Nephron progenitor cell (in vitro differentiated cells): Measurements from ENCODE around the gene MLC1.

Source experiments
- DNase-seq: peaks from one replicate; pipeline ENCODE4 v3.0.0; 2021
- H3K27ac Mint-ChIP-seq: 2 replicates; pipeline ENCODE4 v1.8.0; 2021; ENCODE audit warnings: mild to moderate bottlenecking, moderate library complexity, mixed read lengths
- H3K27me3 Mint-ChIP-seq: 2 replicates; pipeline ENCODE4 v1.8.0; 2021; ENCODE audit warnings: mild to moderate bottlenecking, low read depth, mixed read lengths; ENCODE audit not compliant: poor library complexity
- H3K36me3 Mint-ChIP-seq: 2 replicates; pipeline ENCODE4 v1.8.0; 2021; ENCODE audit warnings: low read depth, mixed read lengths
- H3K4me1 Mint-ChIP-seq: 2 replicates; pipeline ENCODE4 v1.8.0; 2021; ENCODE audit warnings: mixed read lengths
- H3K4me3 Mint-ChIP-seq: 2 replicates; pipeline ENCODE4 v1.8.0; 2021; ENCODE audit warnings: mild to moderate bottlenecking, moderate library complexity, mixed read lengths
- H3K9me3 Mint-ChIP-seq: 2 replicates; pipeline ENCODE4 v1.8.0; 2021; ENCODE audit warnings: mild to moderate bottlenecking, moderate library complexity, mixed read lengths
- TF ChIP-seq, protein P1 (sequence below): fragments of 200-600 bp; sonication (generic); IDR thresholded peaks from 2 replicates; pipeline ENCODE4 v1.5.0; 2021; ENCODE audit warnings: antibody characterized with exemption

Gene MLC1

GRCh38 chr22:50046481-50047245 is 38.6 kb downstream of the MLC1 start:
- Mint-ChIP-seq H3K36me3 (peaks cover 9% of the 10 kb centered on the region), H3K4me1 (peaks cover 19% of the 10 kb centered on the region), H3K4me3 (no peak overlapping the region), H3K27ac (no peak overlapping the region), H3K9me3 (peaks cover 27% of the 10 kb centered on the region), H3K27me3 (peaks cover 25% of the 10 kb centered on the region)
- no peak for DNase-seq
- TF ChIP-seq, protein P1, sequence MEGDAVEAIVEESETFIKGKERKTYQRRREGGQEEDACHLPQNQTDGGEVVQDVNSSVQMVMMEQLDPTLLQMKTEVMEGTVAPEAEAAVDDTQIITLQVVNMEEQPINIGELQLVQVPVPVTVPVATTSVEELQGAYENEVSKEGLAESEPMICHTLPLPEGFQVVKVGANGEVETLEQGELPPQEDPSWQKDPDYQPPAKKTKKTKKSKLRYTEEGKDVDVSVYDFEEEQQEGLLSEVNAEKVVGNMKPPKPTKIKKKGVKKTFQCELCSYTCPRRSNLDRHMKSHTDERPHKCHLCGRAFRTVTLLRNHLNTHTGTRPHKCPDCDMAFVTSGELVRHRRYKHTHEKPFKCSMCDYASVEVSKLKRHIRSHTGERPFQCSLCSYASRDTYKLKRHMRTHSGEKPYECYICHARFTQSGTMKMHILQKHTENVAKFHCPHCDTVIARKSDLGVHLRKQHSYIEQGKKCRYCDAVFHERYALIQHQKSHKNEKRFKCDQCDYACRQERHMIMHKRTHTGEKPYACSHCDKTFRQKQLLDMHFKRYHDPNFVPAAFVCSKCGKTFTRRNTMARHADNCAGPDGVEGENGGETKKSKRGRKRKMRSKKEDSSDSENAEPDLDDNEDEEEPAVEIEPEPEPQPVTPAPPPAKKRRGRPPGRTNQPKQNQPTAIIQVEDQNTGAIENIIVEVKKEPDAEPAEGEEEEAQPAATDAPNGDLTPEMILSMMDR, result no peak

- Mint-ChIP-seq H3K27me3 (peaks cover 19% of the 10 kb centered on the region), H3K27ac (no peak overlapping the region), H3K9me3 (peaks cover 28% of the 10 kb centered on the region), H3K4me3 (no peak overlapping the region), H3K36me3 (peaks cover 9% of the 10 kb centered on the region), H3K4me1 (peaks cover 19% of the 10 kb centered on the region)
- TF ChIP-seq, protein P1, result no peak
- no peak for DNase-seq
Measured at GRCh38 chr22:50046019-50046415, 39.2 kb downstream of the MLC1 start.

DNA sequence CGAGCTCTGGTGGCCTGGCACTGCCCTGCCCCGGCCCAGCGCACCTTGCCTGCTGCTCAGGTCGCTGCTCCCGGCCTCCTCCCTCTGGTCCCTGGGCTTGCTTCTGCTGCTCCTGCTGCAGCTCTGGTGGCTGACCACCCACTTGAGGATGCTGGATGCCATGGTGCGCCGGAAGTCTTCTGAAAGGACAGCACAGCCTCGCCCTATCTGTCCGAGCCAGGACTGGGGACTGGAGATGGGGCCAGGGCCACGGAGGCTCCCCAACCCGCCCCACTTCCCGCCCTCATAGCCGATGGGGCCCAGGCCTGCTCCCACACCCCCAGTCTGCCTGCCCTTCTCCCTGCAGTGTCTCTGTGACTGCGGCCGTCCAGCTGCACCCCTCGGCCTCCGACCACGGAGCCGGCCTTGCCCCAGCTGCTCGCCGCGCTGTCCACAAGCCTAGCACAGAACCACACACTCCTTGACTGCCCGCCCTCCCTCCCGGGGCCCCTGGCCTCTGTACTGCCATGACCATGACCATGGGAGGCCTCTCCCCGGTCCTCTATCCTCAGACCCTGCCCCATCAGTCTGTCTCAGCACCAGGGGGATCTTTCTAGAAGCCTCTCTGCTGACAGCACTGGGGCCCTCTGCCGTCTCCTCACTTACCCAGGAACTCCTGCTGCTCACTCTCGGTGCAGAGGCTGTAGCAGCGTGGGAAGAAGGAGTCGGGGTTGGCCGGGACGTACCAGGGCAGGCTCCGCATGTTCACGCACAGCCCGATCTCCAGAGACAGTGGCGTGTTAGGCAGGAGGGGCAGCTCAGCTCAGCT is 39.8 kb downstream of the MLC1 start:
- H3K9me3 Mint-ChIP-seq, result peaks cover 30% of the 10 kb centered on the region
- TF ChIP-seq, protein P1, result no peak
- H3K27ac Mint-ChIP-seq, result no peak overlapping the region
- H3K4me3 Mint-ChIP-seq, result no peak overlapping the region
- peaks cover 9% of the 10 kb centered on the region for H3K36me3 Mint-ChIP-seq
- H3K4me1 Mint-ChIP-seq, result peaks cover 13% of the 10 kb centered on the region
- DNase-seq, result no peak
- peaks cover 14% of the 10 kb centered on the region for H3K27me3 Mint-ChIP-seq

GRCh38 chr22:50044485-50045118 is 40.6 kb downstream of the MLC1 start:
- H3K27ac Mint-ChIP-seq, result no peak overlapping the region
- H3K9me3 Mint-ChIP-seq, result peaks cover 36% of the 10 kb centered on the region
- peaks cover 9% of the 10 kb centered on the region for H3K36me3 Mint-ChIP-seq
- no peak for DNase-seq
- H3K4me1 Mint-ChIP-seq, result peaks cover 11% of the 10 kb centered on the region
- no peak overlapping the region for H3K4me3 Mint-ChIP-seq
- TF ChIP-seq, protein P1, result no peak
- H3K27me3 Mint-ChIP-seq, result peaks cover 17% of the 10 kb centered on the region

DNA sequence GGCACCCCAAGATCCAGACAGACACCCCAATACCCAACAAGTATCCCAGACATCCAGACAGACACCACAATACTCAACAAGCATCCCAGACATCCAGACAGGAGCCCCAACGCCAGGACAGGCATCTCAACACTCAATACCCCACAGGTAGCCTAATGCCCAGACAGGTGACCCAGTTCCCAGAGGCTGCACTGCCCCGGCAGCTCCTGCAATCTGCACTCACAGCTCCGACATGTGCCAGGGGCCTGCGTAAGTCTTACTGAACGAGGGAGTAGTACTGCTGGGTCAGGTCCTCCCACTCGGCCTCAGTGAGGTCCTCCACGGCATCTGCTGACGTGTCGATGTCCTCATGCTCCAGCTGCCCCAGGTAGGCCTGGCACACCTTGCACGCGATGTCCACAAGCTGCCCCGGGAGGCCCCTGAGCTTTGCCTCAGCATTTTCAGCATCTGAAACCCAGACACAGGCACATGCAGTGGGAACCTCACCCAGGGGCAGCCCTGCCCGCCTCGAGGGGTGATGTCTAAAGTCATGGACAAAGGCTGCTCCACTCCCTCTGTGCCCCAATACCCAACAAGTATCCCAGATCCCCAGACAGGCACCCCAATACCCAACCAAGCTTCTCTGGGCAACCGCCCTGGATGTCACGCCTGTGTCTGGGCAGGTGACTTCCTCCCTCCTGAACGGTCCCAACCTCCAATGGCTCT is 43.7 kb downstream of the MLC1 start:
- H3K27ac Mint-ChIP-seq, result no peak overlapping the region
- DNase-seq, result no peak
- H3K27me3 Mint-ChIP-seq, result peaks cover 27% of the 10 kb centered on the region
- H3K4me1 Mint-ChIP-seq, result peaks cover 5% of the 10 kb centered on the region
- no peak overlapping the region for H3K4me3 Mint-ChIP-seq
- peaks cover 57% of the 10 kb centered on the region for H3K9me3 Mint-ChIP-seq
- H3K36me3 Mint-ChIP-seq, result peaks cover 9% of the 10 kb centered on the region
- TF ChIP-seq, protein P1, result no peak
